GM18951 (cell line): Measurements from ENCODE around the gene ELP4.
A peak's percentile ranks its signal among the peaks of the same experiment; 100 is the strongest.

Source experiments
- POLR2A ChIP-seq: IDR thresholded peaks from 4 replicates; pipeline ENCODE4 v1.6.1; 2011; ENCODE audit warnings: mild to moderate bottlenecking; ENCODE audit not compliant: insufficient read length, insufficient read depth; ENCODE audit errors: extremely low read depth
- in situ Hi-C: fragments of 300-500 bp; cut with MboI; formaldehyde crosslinking; loops from one replicate; pipeline ENCODE4 v1.12.0; 2022; ENCODE audit warnings: low sequenced_read_pairs, mixed read lengths, inconsistent platforms; ENCODE audit not compliant: unreplicated experiment

The ELP4 gene

DNA sequence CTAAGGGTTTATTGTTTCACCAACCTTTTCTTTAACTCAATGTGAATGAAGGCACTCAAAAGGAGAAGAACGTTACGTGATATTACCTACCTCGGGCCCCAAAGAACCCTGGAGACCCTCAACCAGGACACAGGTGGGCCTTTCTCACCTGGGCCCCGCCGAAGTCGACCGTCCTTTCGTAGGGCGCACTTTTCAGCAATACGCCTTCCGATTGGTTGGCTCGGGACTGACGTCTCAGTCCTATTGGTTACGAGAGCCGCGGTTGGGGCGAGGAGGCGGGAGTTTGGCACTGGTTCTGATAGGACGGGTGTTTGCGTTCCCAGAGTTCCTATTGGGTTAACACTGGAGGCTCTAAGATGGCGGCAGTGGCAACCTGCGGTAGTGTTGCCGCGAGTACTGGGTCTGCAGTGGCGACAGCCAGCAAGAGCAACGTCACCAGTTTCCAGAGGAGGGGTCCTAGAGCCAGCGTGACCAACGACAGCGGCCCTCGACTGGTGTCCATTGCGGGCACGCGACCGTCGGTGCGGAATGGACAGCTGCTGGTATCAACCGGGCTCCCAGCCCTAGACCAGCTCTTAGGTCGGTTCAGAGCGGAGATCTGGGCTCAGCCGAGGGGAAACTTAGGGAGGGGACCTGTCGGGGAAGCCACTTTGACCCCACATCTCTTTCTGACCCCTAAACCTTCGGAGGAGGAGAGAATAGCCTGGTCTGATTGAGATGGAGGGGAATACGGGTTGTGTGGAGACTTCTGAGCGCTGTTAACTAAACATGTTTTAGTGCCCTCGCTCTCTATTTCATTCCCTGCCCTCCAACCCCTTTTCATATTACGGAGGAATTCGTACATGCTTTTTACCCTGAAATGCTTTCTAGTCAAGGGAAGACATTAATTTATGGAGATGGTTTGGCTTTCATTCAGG is at the start of gene ELP4, which contains the start of gene IMMP1L:
Gene ELP4 (plus strand): TSS at position 339 of the 917 bp plus-strand sequence. CDS start 18 bp downstream, at position 357.
Gene IMMP1L (minus strand): TSS at position 194 of the 917 bp plus-strand sequence. CDS start 46,346 bp downstream, outside the sequence.
- peak; percentile 91 for TF ChIP-seq POLR2A
- in situ Hi-C loops: no loop called here

- in situ Hi-C loops: no loop called here
- TF ChIP-seq POLR2A: no peak
Measured at GRCh38 chr11:31464436-31464835, 45.1 kb upstream of the ELP4 start.

DNA sequence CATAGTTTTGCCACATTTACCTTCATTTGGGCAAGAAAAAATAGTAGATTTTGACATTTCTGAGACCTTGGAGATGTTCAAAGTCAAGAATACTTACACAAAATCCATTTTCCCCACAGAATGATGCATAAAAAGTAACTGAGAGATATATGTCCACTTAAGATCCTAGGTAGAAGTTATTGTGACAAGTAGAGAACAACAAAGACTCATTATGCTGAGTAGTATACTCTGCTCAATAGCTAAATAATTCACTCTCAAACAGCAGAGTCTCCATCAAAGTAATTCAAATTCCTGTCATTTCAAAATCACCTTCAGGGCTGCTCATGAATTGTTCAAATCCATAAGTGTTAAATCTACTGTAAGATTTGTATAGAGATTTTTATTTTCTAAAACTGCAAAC is 35.5 kb upstream of the ELP4 start:
- in situ Hi-C loops: no loop called here
- TF ChIP-seq POLR2A: no peak

DNA sequence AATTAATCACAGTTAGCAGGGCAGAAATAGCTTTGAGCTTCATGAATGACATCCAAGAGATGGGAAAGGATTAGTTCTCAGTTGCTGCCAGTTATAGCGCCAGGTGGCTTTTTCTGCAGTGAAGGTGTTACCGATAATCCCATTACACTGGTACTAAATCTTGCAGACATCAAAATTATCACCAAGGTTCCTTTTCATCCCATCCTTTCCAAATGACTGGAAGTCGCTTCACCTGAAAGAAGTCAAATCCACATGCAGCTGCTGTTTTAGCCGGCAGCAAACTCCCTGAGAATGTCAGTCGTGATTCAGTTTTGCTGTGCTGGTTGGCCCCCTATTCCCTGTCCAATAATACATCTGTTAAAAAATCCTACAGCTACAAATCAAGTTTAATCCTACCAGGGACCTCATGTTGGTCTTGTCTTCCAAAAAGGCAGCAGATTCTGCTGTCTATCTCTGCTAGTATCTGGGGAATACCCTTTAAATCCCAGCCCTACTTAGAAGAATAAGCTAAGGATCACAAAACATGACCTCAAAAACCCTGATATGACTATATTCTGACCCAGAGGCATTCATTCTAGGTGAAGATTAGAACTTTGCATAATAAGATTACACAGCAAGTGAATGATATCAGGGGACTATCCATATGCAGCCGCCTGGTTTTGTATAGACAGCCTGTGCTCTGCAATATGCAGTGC is 31.9 kb upstream of the ELP4 start:
- in situ Hi-C loops: loop anchor here (25.0 kb wide), 2 partner anchors 385 to 485 kb away; no protein-coding TSS in a partner anchor
- no peak for TF ChIP-seq POLR2A

DNA sequence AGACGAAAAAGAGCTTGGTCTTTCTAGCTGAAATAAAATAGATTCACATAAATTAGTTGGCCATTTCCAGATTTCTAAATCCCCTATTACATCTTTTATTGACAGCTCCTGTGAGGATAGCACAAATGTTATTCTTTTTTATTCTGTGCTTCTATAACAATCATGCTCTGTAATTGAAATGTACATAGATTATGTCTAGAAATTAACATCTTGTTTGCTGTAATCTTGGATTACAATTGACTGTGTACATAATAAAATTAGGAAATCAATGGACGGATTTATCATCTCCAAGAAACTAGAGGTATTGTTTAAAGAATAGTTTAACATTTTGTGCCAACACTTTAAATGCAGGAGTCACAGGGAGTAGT is 31.4 kb upstream of the ELP4 start:
- in situ Hi-C loops: loop anchor here (25.0 kb wide), 2 partner anchors 384 to 484 kb away; no protein-coding TSS in a partner anchor
- no peak for TF ChIP-seq POLR2A

GRCh38 chr11:31479066-31479465 is 30.5 kb upstream of the ELP4 start:
- no peak for TF ChIP-seq POLR2A
- in situ Hi-C loops: loop anchor here (25.0 kb wide), 2 partner anchors 383 to 483 kb away; no protein-coding TSS in a partner anchor

DNA sequence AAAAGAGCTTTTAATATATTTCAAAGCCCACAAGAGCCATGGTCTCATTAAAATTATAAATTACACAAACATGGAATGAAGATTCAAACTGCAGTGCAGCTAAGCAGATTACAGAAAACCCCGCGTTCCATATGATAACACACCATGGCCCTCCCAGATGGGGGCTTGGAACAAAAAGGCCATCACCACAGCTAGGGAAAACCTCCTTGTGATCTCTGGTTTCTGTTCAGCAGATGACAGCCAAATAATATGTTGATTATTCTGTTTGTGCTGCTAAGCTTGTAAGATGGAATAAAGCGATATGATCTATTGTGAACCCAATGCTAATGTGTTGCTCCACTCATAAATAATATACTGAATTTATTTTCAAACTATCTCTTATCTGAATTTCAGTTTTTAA is 28.6 kb upstream of the ELP4 start:
- in situ Hi-C loops: loop anchor here (25.0 kb wide), 2 partner anchors 381 to 481 kb away; no protein-coding TSS in a partner anchor
- no peak for TF ChIP-seq POLR2A

GRCh38 chr11:31484497-31484896 is 25.1 kb upstream of the ELP4 start:
- no peak for TF ChIP-seq POLR2A
- in situ Hi-C loops: loop anchor here (25.0 kb wide), 2 partner anchors 378 to 478 kb away; no protein-coding TSS in a partner anchor

DNA sequence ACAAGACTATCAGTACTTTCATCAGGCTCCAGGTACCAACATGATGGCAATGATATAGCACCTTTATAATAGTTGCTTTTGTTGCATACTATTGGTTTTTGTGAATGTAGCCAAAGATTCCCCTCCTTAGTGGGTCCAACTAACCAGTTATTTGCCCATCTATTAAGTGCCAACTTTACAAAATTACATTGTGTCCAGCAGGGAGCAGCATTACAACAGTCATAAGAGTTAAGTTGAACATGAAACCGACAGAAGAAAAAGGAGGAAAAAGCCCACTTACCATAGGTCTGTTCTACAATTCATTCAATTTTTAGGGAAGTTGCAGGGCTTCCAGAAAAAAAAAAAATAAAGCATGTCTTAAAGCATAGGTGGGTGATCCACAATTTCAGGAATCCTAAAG is 21.7 kb upstream of the ELP4 start:
- in situ Hi-C loops: loop anchor here (25.0 kb wide), 2 partner anchors 374 to 474 kb away; no protein-coding TSS in a partner anchor
- TF ChIP-seq POLR2A: no peak

DNA sequence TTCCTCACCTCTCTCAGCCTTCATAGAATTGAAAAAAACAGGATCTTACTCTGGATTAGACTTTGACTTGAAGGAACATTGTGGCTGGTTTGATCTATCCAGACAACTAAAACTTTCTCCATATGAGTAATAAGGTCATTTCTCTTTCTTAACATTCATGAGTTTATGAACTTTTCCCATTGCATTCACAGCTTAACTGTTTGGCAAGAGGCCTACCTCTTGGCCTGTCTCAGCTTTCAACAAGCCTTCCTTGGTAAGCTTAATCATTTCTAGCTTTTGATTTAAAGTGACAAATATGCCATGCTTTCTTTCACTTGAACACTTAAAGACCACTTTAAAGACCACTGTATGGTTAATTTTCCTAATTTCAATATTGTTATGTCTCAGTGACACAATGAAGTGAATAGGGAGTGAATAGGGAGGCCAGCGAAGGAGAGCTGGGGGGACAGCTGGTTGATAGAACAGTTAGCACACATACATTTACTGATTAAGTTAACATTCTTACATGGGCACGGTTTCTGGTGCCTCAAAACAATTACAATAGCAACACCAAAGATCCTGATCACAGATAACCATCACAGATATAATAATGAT is 17.1 kb upstream of the ELP4 start:
- in situ Hi-C loops: loop anchor here (25.0 kb wide), 2 partner anchors 370 to 470 kb away; no protein-coding TSS in a partner anchor
- TF ChIP-seq POLR2A: no peak

DNA sequence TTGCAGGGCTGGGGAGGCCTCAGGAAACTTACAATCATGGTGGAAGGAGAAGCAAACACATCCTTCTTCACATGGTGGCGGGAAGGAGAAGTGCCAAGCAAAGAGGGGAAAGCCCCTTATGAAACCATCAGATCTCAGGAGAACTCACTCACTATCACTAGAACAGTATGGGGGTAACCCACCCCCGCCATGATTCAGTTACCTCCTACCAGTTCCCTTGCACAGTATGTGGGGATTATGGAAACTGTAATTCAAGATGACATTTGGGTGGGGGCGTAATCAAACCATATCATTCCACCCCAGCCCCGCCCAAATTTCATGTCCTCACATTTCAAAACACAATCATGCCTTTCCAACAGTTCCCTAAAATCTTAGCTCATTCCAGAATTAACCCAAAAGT is 16.3 kb upstream of the ELP4 start:
- in situ Hi-C loops: loop anchor here (25.0 kb wide), 2 partner anchors 369 to 469 kb away; no protein-coding TSS in a partner anchor
- TF ChIP-seq POLR2A: no peak

DNA sequence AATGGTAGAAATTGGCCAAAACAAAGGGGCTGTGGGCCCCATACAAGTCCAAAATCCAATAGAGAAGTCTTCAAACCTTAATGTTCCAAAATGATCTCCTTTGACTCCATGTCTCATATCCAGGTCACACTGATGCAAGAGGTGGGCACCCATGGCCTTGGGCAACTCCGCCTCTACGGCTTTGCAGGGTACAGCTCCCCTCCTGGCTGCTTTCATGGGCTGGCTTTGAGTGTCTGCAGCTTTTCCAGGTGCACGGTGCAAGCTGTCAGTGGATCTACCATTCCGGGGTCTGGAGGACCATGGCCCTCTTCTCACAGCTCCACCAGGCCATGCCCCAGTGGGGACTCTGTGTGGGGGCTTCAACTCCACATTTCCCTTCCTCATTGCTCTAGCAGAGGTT is 15.8 kb upstream of the ELP4 start:
- in situ Hi-C loops: loop anchor here (25.0 kb wide), 2 partner anchors 369 to 469 kb away; no protein-coding TSS in a partner anchor
